ENCODE measurements around the gene LRRC75B. TPM values are rescaled to one million over a fixed set of nuclear protein-coding genes. Genes with fewer than 3 reads are reported as not detected.

Gene LRRC75B
- total and polyA plus RNA-seq, 2 of the 13 experiments (the other 11 are each of a cell fraction or from before 2014, with no cell fraction given), result 11.8 to 34.8 TPM

DNA sequence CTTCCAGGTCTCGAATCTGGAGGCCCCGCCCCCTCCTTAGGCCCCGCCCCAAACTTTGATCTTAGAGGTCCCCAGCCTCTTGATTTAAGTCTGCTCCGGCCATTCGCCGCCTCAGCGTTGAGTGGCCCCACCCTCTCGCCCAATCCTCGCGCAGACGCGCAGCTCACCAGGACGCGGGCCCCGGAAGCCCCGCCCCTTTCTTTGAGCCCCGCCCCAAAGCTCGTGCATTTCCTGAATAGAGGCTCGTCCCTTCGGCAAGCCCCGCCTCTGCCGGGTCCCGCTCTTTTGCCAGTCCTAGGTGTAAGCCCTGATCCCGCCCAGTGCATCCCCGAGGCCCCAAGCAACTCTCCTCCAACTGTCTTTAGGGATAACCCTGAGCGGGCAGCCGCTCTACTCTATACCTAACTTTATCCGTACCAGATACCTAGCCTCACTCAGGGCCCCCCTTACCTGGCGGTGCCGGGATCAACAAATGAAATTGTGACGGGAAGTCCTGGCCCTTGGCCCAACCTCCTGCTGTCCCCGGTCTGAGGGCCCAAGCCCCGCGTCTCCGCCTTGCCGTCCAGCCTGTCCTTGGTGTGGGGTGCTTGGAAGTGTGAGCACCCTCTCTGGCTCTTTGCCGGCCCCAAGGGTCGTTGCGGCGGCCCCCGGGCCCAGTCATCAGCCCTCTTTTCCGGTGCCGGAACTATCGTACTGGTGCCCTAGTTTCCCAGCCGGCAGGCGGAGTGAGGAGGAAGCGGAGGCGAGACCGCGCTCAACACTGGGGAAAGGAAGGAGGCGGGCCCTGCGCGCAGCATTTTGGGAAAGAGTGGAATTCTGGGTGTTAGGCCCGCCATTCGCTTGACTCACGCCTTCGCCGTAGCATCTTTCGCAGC, 37.5 kb downstream of the LRRC75B start, which contains the start of gene SNRPD3 (continued):
- TF ChIP-seq, protein P1, sequence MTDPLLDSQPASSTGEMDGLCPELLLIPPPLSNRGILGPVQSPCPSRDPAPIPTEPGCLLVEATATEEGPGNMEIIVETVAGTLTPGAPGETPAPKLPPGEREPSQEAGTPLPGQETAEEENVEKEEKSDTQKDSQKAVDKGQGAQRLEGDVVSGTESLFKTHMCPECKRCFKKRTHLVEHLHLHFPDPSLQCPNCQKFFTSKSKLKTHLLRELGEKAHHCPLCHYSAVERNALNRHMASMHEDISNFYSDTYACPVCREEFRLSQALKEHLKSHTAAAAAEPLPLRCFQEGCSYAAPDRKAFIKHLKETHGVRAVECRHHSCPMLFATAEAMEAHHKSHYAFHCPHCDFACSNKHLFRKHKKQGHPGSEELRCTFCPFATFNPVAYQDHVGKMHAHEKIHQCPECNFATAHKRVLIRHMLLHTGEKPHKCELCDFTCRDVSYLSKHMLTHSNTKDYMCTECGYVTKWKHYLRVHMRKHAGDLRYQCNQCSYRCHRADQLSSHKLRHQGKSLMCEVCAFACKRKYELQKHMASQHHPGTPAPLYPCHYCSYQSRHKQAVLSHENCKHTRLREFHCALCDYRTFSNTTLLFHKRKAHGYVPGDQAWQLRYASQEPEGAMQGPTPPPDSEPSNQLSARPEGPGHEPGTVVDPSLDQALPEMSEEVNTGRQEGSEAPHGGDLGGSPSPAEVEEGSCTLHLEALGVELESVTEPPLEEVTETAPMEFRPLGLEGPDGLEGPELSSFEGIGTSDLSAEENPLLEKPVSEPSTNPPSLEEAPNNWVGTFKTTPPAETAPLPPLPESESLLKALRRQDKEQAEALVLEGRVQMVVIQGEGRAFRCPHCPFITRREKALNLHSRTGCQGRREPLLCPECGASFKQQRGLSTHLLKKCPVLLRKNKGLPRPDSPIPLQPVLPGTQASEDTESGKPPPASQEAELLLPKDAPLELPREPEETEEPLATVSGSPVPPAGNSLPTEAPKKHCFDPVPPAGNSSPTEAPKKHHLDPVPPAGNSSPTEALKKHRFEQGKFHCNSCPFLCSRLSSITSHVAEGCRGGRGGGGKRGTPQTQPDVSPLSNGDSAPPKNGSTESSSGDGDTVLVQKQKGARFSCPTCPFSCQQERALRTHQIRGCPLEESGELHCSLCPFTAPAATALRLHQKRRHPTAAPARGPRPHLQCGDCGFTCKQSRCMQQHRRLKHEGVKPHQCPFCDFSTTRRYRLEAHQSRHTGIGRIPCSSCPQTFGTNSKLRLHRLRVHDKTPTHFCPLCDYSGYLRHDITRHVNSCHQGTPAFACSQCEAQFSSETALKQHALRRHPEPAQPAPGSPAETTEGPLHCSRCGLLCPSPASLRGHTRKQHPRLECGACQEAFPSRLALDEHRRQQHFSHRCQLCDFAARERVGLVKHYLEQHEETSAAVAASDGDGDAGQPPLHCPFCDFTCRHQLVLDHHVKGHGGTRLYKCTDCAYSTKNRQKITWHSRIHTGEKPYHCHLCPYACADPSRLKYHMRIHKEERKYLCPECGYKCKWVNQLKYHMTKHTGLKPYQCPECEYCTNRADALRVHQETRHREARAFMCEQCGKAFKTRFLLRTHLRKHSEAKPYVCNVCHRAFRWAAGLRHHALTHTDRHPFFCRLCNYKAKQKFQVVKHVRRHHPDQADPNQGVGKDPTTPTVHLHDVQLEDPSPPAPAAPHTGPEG (CRISPR knock-in tag; IDR thresholded peaks at IDR 0.05), result no peak
- TF ChIP-seq SMAD3 (CRISPR knock-in tag; IDR thresholded peaks at IDR 0.05) (peak; percentile 94), KDM5B (CRISPR knock-in tag; IDR thresholded peaks at IDR 0.05; ENCODE audit: borderline replicate concordance) (peak; percentile 72; the same call in 1 of the 2 replicates), ZNF605 (CRISPR knock-in tag; IDR thresholded peaks at IDR 0.05) (peak; percentile 93), JUN (CRISPR knock-in tag; IDR thresholded peaks at IDR 0.05) (no peak), HNRNPK (IDR thresholded peaks at IDR 0.05; ENCODE audit: low read depth, low read length, poor library complexity, severe bottlenecking) (no peak), NCOA2 (CRISPR knock-in tag; IDR thresholded peaks at IDR 0.05) (peak; percentile 41; the same call in 1 of the 2 replicates), EED (CRISPR knock-in tag; IDR thresholded peaks at IDR 0.05) (peak; percentile 91; the same call in 1 of the 2 replicates), PHF20 (CRISPR knock-in tag; IDR thresholded peaks at IDR 0.05) (peak; percentile 95), ZNF333 (CRISPR knock-in tag; IDR thresholded peaks at IDR 0.05; ENCODE audit: borderline replicate concordance) (peak; percentile 89; the same call in 1 of the 2 replicates), MAF1 (CRISPR knock-in tag; IDR thresholded peaks at IDR 0.05; ENCODE audit: borderline replicate concordance) (0 out of 2 replicates have a peak, but pooled peaks have one; percentile 89), ZBTB20 (CRISPR knock-in tag; IDR thresholded peaks at IDR 0.05; ENCODE audit: borderline replicate concordance, low read depth) (peak; percentile 85; the same call in 1 of the 2 replicates), ISL2 (CRISPR knock-in tag; IDR thresholded peaks at IDR 0.05) (peak; percentile 79)
- TF ChIP-seq, protein P2, sequence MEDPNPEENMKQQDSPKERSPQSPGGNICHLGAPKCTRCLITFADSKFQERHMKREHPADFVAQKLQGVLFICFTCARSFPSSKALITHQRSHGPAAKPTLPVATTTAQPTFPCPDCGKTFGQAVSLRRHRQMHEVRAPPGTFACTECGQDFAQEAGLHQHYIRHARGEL (CRISPR knock-in tag; IDR thresholded peaks at IDR 0.05), result peak; percentile 64; the same call in 1 of the 2 replicates
- TF ChIP-seq, protein P3, sequence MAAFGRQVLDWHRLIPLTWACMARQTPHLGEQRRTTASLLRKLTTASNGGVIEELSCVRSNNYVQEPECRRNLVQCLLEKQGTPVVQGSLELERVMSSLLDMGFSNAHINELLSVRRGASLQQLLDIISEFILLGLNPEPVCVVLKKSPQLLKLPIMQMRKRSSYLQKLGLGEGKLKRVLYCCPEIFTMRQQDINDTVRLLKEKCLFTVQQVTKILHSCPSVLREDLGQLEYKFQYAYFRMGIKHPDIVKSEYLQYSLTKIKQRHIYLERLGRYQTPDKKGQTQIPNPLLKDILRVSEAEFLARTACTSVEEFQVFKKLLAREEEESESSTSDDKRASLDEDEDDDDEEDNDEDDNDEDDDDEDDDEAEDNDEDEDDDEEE (CRISPR knock-in tag; IDR thresholded peaks at IDR 0.05), result peak; percentile 97; the same call in 1 of the 2 replicates
- TF ChIP-seq, protein P4, sequence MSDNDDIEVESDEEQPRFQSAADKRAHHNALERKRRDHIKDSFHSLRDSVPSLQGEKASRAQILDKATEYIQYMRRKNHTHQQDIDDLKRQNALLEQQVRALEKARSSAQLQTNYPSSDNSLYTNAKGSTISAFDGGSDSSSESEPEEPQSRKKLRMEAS (IDR thresholded peaks at IDR 0.05), result peak; percentile 87
- TF ChIP-seq, protein P5, sequence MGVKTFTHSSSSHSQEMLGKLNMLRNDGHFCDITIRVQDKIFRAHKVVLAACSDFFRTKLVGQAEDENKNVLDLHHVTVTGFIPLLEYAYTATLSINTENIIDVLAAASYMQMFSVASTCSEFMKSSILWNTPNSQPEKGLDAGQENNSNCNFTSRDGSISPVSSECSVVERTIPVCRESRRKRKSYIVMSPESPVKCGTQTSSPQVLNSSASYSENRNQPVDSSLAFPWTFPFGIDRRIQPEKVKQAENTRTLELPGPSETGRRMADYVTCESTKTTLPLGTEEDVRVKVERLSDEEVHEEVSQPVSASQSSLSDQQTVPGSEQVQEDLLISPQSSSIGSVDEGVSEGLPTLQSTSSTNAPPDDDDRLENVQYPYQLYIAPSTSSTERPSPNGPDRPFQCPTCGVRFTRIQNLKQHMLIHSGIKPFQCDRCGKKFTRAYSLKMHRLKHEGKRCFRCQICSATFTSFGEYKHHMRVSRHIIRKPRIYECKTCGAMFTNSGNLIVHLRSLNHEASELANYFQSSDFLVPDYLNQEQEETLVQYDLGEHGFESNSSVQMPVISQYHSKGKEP (CRISPR knock-in tag; IDR thresholded peaks at IDR 0.05), result peak; percentile 71
- TF ChIP-seq, protein P6, sequence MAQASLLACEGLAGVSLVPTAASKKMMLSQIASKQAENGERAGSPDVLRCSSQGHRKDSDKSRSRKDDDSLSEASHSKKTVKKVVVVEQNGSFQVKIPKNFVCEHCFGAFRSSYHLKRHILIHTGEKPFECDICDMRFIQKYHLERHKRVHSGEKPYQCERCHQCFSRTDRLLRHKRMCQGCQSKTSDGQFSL (CRISPR knock-in tag; IDR thresholded peaks at IDR 0.05), result no peak

Measured in HepG2 (cell line).